ENCODE measurements around the gene PHACTR2. TPM values are rescaled to one million over a fixed set of nuclear protein-coding genes. Genes with fewer than 3 reads are reported as not detected.

Gene PHACTR2
- total RNA-seq, 1 experiment from 2014 or later = 27.6 TPM

- H3K9me2 ChIP-seq (ENCODE audit: insufficient read depth) = no peaks in the 10 kb centered on the region
- H3K4me1 ChIP-seq (ENCODE audit: control insufficient read depth in 1 of 2, insufficient read depth in 2 of 2, low read length in 2 of 2) = no peaks in the 10 kb centered on the region
- H3K27ac ChIP-seq (ENCODE audit: low read depth, low read length) = no peak overlapping the region
- no peak overlapping the region for H3K4me3 ChIP-seq (replicated peaks in 1 of 2; ENCODE audit: low read depth in 1 of 2, low read length in 2 of 2)
- no peaks in the 10 kb centered on the region for H4K20me1 ChIP-seq (ENCODE audit: insufficient read depth)
- H3K27me3 ChIP-seq (ENCODE audit: insufficient read depth, low read length) = no peaks in the 10 kb centered on the region
- H3K9ac ChIP-seq (ENCODE audit: low read length) = no peak overlapping the region
- no peaks in the 10 kb centered on the region for H3K36me3 ChIP-seq (ENCODE audit: control insufficient read depth in 1 of 2, insufficient read depth in 2 of 2, low read length in 2 of 2)
- intact Hi-C loops (cut with micrococcal nuclease) = no loop called here
- H2AFZ ChIP-seq (ENCODE audit: low read depth, low read length, poor library complexity, severe bottlenecking) = no peak overlapping the region
- ATAC-seq = no peak
- TF ChIP-seq SIN3A (IDR thresholded peaks at IDR 0.05; ENCODE audit: low read depth) (no peak), CBX3 (IDR thresholded peaks at IDR 0.05; ENCODE audit: low read depth) (no peak), POLR2AphosphoS5 (IDR thresholded peaks at IDR 0.05; ENCODE audit: low read depth, low read length) (no peak), SRF (IDR thresholded peaks at IDR 0.05; ENCODE audit: low read depth) (no peak), REST (IDR thresholded peaks at IDR 0.05; ENCODE audit: low read depth) (no peak), JUND (IDR thresholded peaks at IDR 0.05) (no peak), CEBPB (IDR thresholded peaks at IDR 0.05; ENCODE audit: low read depth) (no peak), EZH2phosphoT487 (IDR thresholded peaks at IDR 0.05; ENCODE audit: borderline replicate concordance) (no peak), ZFX (IDR thresholded peaks at IDR 0.05) (no peak), RAD21 (IDR thresholded peaks at IDR 0.05; ENCODE audit: low read depth) (no peak)
- ChIA-PET POLR2A (no interaction called here), RAD21 (ENCODE audit: low non-redundant PET in 1 of 2, low total read pairs in 2 of 2, uncharacterized antibody in 2 of 2, unreplicated experiment in 2 of 2) (no interaction called here), CTCF (no interaction called here)
- BruUV-seq (replicated peaks) = no TSS peak
- DNase-seq (ENCODE audit: low read depth, low spot score) = no peak
- peaks cover 0 to 2% of the 10 kb centered on the region in 2 experiments; a peak in 1 of 4 replicates for H3K9me3 ChIP-seq (ENCODE audit: control insufficient read depth in 1 of 2, insufficient read depth in 1 of 2, low read depth in 1 of 2, low read length in 2 of 2)
- H3K4me2 ChIP-seq (ENCODE audit: low read length) = no peak overlapping the region
- H3K79me2 ChIP-seq (ENCODE audit: insufficient read depth, low read length) = no peaks in the 10 kb centered on the region
Measured at GRCh38 chr6:143655541-143655940, 22.2 kb upstream of the PHACTR2 start.
